Erythroblast (primary cell): ENCODE results near the gene INTU.

Source experiments
- GATA1 ChIP-seq: IDR thresholded peaks from 2 replicates; pipeline ENCODE4 v1.6.1; 2011; ENCODE audit warnings: low read depth, mild to moderate bottlenecking, control low read depth, low read length, moderate library complexity
- POLR2A ChIP-seq: IDR thresholded peaks from 2 replicates; pipeline ENCODE4 v1.6.1; 2011; ENCODE audit warnings: mild to moderate bottlenecking, low read length

DNA sequence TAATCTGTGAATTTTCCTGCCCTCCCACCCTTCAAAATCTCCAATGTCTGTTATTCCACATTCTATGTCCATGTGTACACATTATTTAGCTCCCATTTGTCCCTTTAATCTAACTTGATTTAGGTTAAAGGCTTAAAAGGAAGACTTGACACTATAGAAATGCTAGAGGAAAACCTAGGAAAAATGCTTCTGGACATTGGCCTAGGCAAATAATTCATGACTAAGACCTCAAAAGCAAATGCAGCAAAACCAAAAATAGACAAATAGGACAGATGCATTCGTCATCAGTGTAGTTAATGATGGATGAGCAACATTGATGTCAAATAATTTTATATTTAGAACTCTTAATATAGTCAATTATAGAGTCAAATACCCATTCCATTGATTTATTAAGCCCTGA lies 36.9 kb downstream of the INTU start:
- TF ChIP-seq POLR2A (no peak), GATA1 (no peak)
